OCI-LY7 (cell line): ENCODE data around the gene MUC4. TPM values are rescaled to one million over a fixed set of nuclear protein-coding genes. Genes with fewer than 3 reads are reported as not detected.
"Not testable (repeated sequence)": the region's sequence is repeated elsewhere in the genome, so short reads cannot be mapped to it uniquely, and the experiment has no call there.

Source experiments
- BruUV-seq: library from RNA; stranded (reverse); fragments of 400-500 nt; replicated peaks from 2 replicates; lab custom pipeline; 2021; lab: Mats Ljungman, UMichigan
- CTCF ChIA-PET: fragments of 300-600 bp; sonication (Branson Sonifier 250); formaldehyde crosslinking; loops from one replicate; lab custom pipeline; 2022; ENCODE audit warnings: antibody characterized with exemption; ENCODE audit not compliant: unreplicated experiment; lab: Charles Lee
- POLR2A ChIA-PET: fragments of 300-600 bp; sonication (Branson Sonifier 250); formaldehyde crosslinking; loops from one replicate; lab custom pipeline; 2022; ENCODE audit warnings: antibody characterized with exemption; lab: Charles Lee
- DNase-seq: peaks from one replicate; pipeline ENCODE4 v3.0.0-alpha.2; 2015; ENCODE audit warnings: low spot score
- H2AFZ ChIP-seq: fragments of 200-600 bp; sonication (generic), shearing (Covaris generic); 2 replicates; pipeline ENCODE4 v1.6.1; 2014; ENCODE audit warnings: mild to moderate bottlenecking, antibody characterized with exemption, low read length, moderate library complexity
- H3K27ac ChIP-seq: fragments of 200-600 bp; sonication (generic); 2 replicates; pipeline ENCODE4 v1.5.1; 2014; ENCODE audit warnings: mixed run types, low read depth, mild to moderate bottlenecking, moderate library complexity, low read length, inconsistent platforms; ENCODE audit not compliant: poor library complexity, severe bottlenecking
- H3K36me3 ChIP-seq: fragments of 200-600 bp; sonication (generic); 2 replicates; pipeline ENCODE4 v1.6.1; 2014; ENCODE audit warnings: mild to moderate bottlenecking, antibody characterized with exemption, low read length, moderate library complexity, mixed read lengths; ENCODE audit not compliant: insufficient read depth
- H3K4me1 ChIP-seq: fragments of 200-600 bp; sonication (generic); 2 replicates; pipeline ENCODE4 v1.5.1; 2014; ENCODE audit warnings: mild to moderate bottlenecking, low read length; ENCODE audit not compliant: insufficient read depth, poor library complexity, severe bottlenecking
- H3K4me2 ChIP-seq: fragments of 200-600 bp; sonication (generic); 2 replicates; pipeline ENCODE4 v1.6.1; 2014; ENCODE audit warnings: mild to moderate bottlenecking, low read length
- H3K4me3 ChIP-seq: fragments of 200-600 bp; sonication (generic); 2 replicates; pipeline ENCODE4 v1.5.1; 2014; ENCODE audit warnings: mild to moderate bottlenecking, low read depth, low read length; ENCODE audit not compliant: poor library complexity, severe bottlenecking
- H3K79me2 ChIP-seq: fragments of 200-600 bp; sonication (generic); 2 replicates; pipeline ENCODE4 v1.6.1; 2016; ENCODE audit warnings: low read depth, mild to moderate bottlenecking, low read length, moderate library complexity, mixed read lengths; ENCODE audit not compliant: insufficient read depth
- H3K9me2 ChIP-seq: fragments of 200-600 bp; sonication (generic); 2 replicates; pipeline ENCODE4 v1.6.1; 2016; ENCODE audit warnings: mild to moderate bottlenecking, low read length, mixed read lengths; ENCODE audit not compliant: insufficient read depth
- H3K9me3 ChIP-seq: fragments of 200-600 bp; sonication (generic); 2 replicates; pipeline ENCODE4 v1.6.1; 2014; ENCODE audit warnings: mild to moderate bottlenecking, mixed run types, low read length, mixed read lengths
- H4K20me1 ChIP-seq: fragments of 200-600 bp; sonication (generic); 2 replicates; pipeline ENCODE4 v1.6.1; 2014; ENCODE audit warnings: mild to moderate bottlenecking, antibody characterized with exemption, low read length, moderate library complexity, mixed read lengths; ENCODE audit not compliant: insufficient read depth
- EZH2phosphoT487 ChIP-seq: fragments of 200-600 bp; sonication (generic); IDR thresholded peaks from 2 replicates; pipeline ENCODE4 v1.6.1; 2018; ENCODE audit warnings: low read depth, borderline replicate concordance, mild to moderate bottlenecking, mixed run types, antibody characterized with exemption, low read length, moderate library complexity, mixed read lengths
- intact Hi-C: fragments of 100-400 bp; cut with micrococcal nuclease; formaldehyde crosslinking; loops from one replicate; pipeline ENCODE4 v1.10.0; 2022; ENCODE audit not compliant: unreplicated experiment
- total RNA-seq, 2 experiments: library from RNA; depleted of rRNA in 1 of 2; stranded (reverse); fragments of >200 nt in 1 of 2; shearing (Covaris generic) in 1 of 2; gene quantifications; 2 replicates each; pipeline ENCODE4 v1.2.3, GENCODE V29; 2014 to 2022
- TF ChIP-seq, protein P1 (sequence below): fragments of 200-600 bp; sonication (generic); conservative IDR thresholded peaks from 2 replicates; pipeline ENCODE4 v1.5.1; 2014; ENCODE audit warnings: mild to moderate bottlenecking, antibody characterized with exemption, low read length, moderate library complexity, mixed read lengths

Gene MUC4
- total RNA-seq, 2 experiments from 2014 or later: 0.03 to 0.42 TPM

DNA sequence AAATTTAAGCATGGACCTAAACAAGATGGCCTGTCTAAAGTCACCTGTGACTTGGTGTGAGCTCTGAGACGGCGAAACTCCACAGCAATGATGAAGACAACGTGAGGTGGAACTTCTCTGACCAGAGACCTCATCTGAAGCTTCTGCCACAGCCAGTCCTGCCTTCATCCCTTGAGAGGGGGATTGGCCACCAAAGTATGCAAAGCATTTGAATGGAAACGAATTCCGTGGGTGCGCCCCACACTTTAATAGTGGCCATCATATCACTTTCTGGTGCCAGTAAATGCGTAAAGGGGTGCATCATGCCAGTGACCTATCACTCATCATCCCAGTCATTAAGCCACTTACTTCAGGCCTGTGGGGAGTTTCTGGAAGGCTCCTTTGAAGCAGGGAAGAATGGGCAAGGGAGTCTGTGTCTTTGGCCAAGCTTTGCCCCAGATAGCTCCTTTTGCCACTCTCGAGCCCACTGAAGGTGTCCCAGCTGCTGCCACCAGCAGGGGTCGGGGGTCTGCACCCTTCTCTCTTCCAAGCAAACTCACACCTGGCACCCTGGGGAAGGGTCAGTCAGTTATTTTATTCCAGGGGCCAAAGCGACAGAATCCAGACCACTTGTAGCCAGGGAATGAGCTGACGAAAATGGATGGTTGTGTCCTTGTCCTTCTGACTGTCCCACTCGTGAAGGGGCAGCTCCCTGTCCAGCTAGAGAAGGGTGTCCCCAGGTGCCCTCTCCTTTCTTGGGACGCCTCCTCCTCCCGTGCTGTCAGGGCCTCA is 73.3 kb downstream of the MUC4 start:
- Histone ChIP-seq H3K9me2 (no peaks in the 10 kb centered on the region), H3K4me3 (no peak overlapping the region), H2AFZ (no peak overlapping the region), H3K27ac (no peak overlapping the region), H3K4me1 (no peaks in the 10 kb centered on the region), H3K9me3 (no peaks in the 10 kb centered on the region), H4K20me1 (no peaks in the 10 kb centered on the region), H3K79me2 (no peaks in the 10 kb centered on the region), H3K4me2 (no peak overlapping the region), H3K36me3 (no peaks in the 10 kb centered on the region)
- intact Hi-C loops: loop anchor here (5.0 kb wide), 1 partner anchor 114 kb away; no protein-coding TSS in a partner anchor
- CTCF ChIA-PET: interaction anchor here (0.6 kb wide), 2 partner anchors 30 to 195 kb away, joined by 4 to 7 read pairs; partner anchors contain the start of gene PPP1R2
- no peak for DNase-seq
- TF ChIP-seq EZH2phosphoT487: no peak
- TF ChIP-seq, protein P1, sequence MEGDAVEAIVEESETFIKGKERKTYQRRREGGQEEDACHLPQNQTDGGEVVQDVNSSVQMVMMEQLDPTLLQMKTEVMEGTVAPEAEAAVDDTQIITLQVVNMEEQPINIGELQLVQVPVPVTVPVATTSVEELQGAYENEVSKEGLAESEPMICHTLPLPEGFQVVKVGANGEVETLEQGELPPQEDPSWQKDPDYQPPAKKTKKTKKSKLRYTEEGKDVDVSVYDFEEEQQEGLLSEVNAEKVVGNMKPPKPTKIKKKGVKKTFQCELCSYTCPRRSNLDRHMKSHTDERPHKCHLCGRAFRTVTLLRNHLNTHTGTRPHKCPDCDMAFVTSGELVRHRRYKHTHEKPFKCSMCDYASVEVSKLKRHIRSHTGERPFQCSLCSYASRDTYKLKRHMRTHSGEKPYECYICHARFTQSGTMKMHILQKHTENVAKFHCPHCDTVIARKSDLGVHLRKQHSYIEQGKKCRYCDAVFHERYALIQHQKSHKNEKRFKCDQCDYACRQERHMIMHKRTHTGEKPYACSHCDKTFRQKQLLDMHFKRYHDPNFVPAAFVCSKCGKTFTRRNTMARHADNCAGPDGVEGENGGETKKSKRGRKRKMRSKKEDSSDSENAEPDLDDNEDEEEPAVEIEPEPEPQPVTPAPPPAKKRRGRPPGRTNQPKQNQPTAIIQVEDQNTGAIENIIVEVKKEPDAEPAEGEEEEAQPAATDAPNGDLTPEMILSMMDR: no peak
- POLR2A ChIA-PET: interaction anchor here (0.5 kb wide), 1 partner anchor 22 kb away, joined by 3 read pairs; no protein-coding TSS in a partner anchor
- BruUV-seq: no TSS peak

DNA sequence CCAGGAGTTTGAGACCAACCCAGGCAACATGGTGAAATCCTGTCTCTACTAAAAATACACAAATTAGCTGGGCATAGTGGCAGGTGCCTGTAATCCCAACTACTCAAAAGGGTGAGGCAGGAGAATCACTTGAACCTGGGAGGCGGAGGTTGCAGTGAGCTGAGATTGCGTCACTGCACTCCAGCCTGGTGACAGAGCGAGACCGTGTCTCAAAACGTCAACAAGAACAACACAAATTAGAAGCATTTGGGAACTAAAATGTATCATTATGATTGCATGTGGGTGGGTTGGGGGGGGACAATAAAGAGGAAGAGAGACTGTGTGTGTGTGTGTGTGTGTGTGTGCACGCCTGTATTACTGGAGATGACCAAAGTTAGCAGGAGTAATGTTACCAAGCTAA is 73.9 kb downstream of the MUC4 start:
- H3K79me2 ChIP-seq, H4K20me1 ChIP-seq, H3K4me3 ChIP-seq, H2AFZ ChIP-seq, H3K4me2 ChIP-seq, H3K9me2 ChIP-seq, H3K9me3 ChIP-seq, BruUV-seq, H3K27ac ChIP-seq, DNase-seq, H3K36me3 ChIP-seq, H3K4me1 ChIP-seq: not testable (repeated sequence)
- POLR2A ChIA-PET: interaction anchor here (0.5 kb wide), 1 partner anchor 22 kb away, joined by 3 read pairs; no protein-coding TSS in a partner anchor
- intact Hi-C loops: loop anchor here (5.0 kb wide), 1 partner anchor 115 kb away; no protein-coding TSS in a partner anchor
- CTCF ChIA-PET: interaction anchor here (0.6 kb wide), 2 partner anchors 29 to 194 kb away, joined by 4 to 7 read pairs; partner anchors contain the start of gene PPP1R2

DNA sequence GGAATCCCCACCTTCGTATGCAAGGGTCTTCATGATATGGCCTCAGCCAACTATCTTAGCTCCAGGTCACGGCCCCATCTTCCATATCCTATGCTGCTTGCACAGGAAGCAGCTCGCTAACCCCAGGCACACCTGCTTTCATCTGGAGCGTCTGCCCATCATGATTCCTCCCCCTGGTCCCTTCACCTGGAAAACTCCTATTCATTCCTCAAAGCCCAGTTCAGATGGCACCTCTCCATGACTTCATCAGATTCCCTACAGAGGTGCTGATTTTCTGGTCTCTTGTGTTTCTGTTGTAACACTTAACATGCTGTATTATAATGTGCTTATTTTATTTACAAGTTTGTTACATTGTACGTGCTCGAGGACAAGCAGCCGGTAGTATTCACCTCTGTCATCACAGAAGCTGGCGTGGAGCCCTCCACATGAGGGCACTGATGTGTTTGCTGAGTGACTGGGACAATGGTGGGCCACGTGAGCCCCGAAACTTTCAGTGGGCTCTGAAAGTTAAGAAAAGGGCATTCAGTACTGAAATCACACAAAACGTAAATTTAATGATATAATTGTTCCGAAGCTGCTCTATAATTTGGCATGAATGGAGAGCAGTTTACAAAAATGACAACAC is 74.8 kb downstream of the MUC4 start:
- no peaks in the 10 kb centered on the region for H3K9me2 ChIP-seq
- H3K36me3 ChIP-seq: no peaks in the 10 kb centered on the region
- no peaks in the 10 kb centered on the region for H4K20me1 ChIP-seq
- no peak overlapping the region for H3K4me2 ChIP-seq
- CTCF ChIA-PET: no interaction called here
- H3K4me3 ChIP-seq: no peak overlapping the region
- intact Hi-C loops: loop anchor here (5.0 kb wide), 1 partner anchor 115 kb away; no protein-coding TSS in a partner anchor
- POLR2A ChIA-PET: no interaction called here
- no peaks in the 10 kb centered on the region for H3K9me3 ChIP-seq
- no peak for TF ChIP-seq EZH2phosphoT487
- TF ChIP-seq, protein P1: no peak
- no peak overlapping the region for H3K27ac ChIP-seq
- no peaks in the 10 kb centered on the region for H3K4me1 ChIP-seq
- no peak overlapping the region for H2AFZ ChIP-seq
- H3K79me2 ChIP-seq: no peaks in the 10 kb centered on the region
- DNase-seq: no peak
- BruUV-seq: no TSS peak
